Activated T-cell treated with anti-CD3 and anti-CD28 coated beads, Interleukin-2, amount 50 U/mL, for 24 hours (primary cell): ENCODE measurements around the gene METTL18.

Source experiments
- DNase-seq: peaks from one replicate; pipeline ENCODE4 v3.0.0-alpha.2; 2020
- H3K27ac Mint-ChIP-seq: 2 replicates; pipeline ENCODE4 v1.8.0; 2020; ENCODE audit warnings: mild to moderate bottlenecking, mixed read lengths
- H3K27me3 Mint-ChIP-seq: 2 replicates; pipeline ENCODE4 v1.8.0; 2020; ENCODE audit warnings: mixed read lengths
- H3K36me3 Mint-ChIP-seq: 2 replicates; pipeline ENCODE4 v1.8.0; 2020; ENCODE audit warnings: low read depth, mixed read lengths
- H3K4me1 Mint-ChIP-seq: 2 replicates; pipeline ENCODE4 v1.8.0; 2020; ENCODE audit warnings: low read depth, mixed read lengths
- H3K4me3 Mint-ChIP-seq: 2 replicates; pipeline ENCODE4 v1.8.0; 2020; ENCODE audit warnings: mild to moderate bottlenecking, moderate library complexity, mixed read lengths
- H3K9me3 Mint-ChIP-seq: 2 replicates; pipeline ENCODE4 v1.8.0; 2020; ENCODE audit warnings: mixed read lengths

METTL18 gene

GRCh38 chr1:169765580-169766331 lies 29.0 kb downstream of the METTL18 start:
- Mint-ChIP-seq H3K9me3 (no peaks in the 10 kb centered on the region), H3K27ac (no peak overlapping the region), H3K4me3 (no peak overlapping the region), H3K4me1 (no peaks in the 10 kb centered on the region), H3K27me3 (no peaks in the 10 kb centered on the region), H3K36me3 (no peaks in the 10 kb centered on the region)
- no peak for DNase-seq

GRCh38 chr1:169764919-169765318 lies 29.8 kb downstream of the METTL18 start:
- H3K4me1 Mint-ChIP-seq = no peaks in the 10 kb centered on the region
- no peaks in the 10 kb centered on the region for H3K27me3 Mint-ChIP-seq
- H3K36me3 Mint-ChIP-seq = no peaks in the 10 kb centered on the region
- no peak overlapping the region for H3K27ac Mint-ChIP-seq
- no peak overlapping the region for H3K4me3 Mint-ChIP-seq
- H3K9me3 Mint-ChIP-seq = no peaks in the 10 kb centered on the region
- DNase-seq = no peak

GRCh38 chr1:169762699-169763098 lies 32.0 kb downstream of the METTL18 start:
- H3K9me3 Mint-ChIP-seq = peaks cover 4% of the 10 kb centered on the region
- no peaks in the 10 kb centered on the region for H3K36me3 Mint-ChIP-seq
- H3K4me3 Mint-ChIP-seq = no peak overlapping the region
- H3K4me1 Mint-ChIP-seq = no peaks in the 10 kb centered on the region
- H3K27ac Mint-ChIP-seq = no peak overlapping the region
- no peak for DNase-seq
- no peaks in the 10 kb centered on the region for H3K27me3 Mint-ChIP-seq

GRCh38 chr1:169759038-169759437 lies 35.7 kb downstream of the METTL18 start:
- Mint-ChIP-seq H3K36me3 (no peaks in the 10 kb centered on the region), H3K27ac (no peak overlapping the region), H3K4me3 (no peak overlapping the region), H3K4me1 (no peaks in the 10 kb centered on the region), H3K9me3 (peaks cover 4% of the 10 kb centered on the region), H3K27me3 (no peaks in the 10 kb centered on the region)
- DNase-seq = no peak

- Mint-ChIP-seq H3K36me3 (no peaks in the 10 kb centered on the region), H3K27ac (no peak overlapping the region), H3K27me3 (no peaks in the 10 kb centered on the region), H3K4me1 (no peaks in the 10 kb centered on the region), H3K4me3 (no peak overlapping the region), H3K9me3 (no peaks in the 10 kb centered on the region)
- DNase-seq = no peak
Observed at GRCh38 chr1:169753549-169753948, 41.2 kb downstream of the METTL18 start.

GRCh38 chr1:169750041-169750440 lies 44.7 kb downstream of the METTL18 start:
- no peak for DNase-seq
- H3K9me3 Mint-ChIP-seq = no peaks in the 10 kb centered on the region
- no peaks in the 10 kb centered on the region for H3K4me1 Mint-ChIP-seq
- no peak overlapping the region for H3K27ac Mint-ChIP-seq
- no peaks in the 10 kb centered on the region for H3K27me3 Mint-ChIP-seq
- H3K36me3 Mint-ChIP-seq = no peaks in the 10 kb centered on the region
- H3K4me3 Mint-ChIP-seq = no peak overlapping the region

- Mint-ChIP-seq H3K27ac (no peak overlapping the region), H3K4me1 (no peaks in the 10 kb centered on the region), H3K36me3 (no peaks in the 10 kb centered on the region), H3K27me3 (peaks cover 5% of the 10 kb centered on the region), H3K9me3 (peaks cover 5% of the 10 kb centered on the region), H3K4me3 (no peak overlapping the region)
- no peak for DNase-seq
Observed at GRCh38 chr1:169746550-169746949, 48.2 kb downstream of the METTL18 start.

- no peak for DNase-seq
- Mint-ChIP-seq H3K27ac (no peak overlapping the region), H3K9me3 (peaks cover 5% of the 10 kb centered on the region), H3K27me3 (peaks cover 5% of the 10 kb centered on the region), H3K4me3 (no peak overlapping the region), H3K36me3 (no peaks in the 10 kb centered on the region), H3K4me1 (no peaks in the 10 kb centered on the region)
Observed at GRCh38 chr1:169745015-169745861, 49.5 kb downstream of the METTL18 start.
